Measurements from ENCODE around the gene ADAMTS2. TPM values are rescaled to one million over a fixed set of nuclear protein-coding genes. Genes with fewer than 3 reads are reported as not detected.

Gene ADAMTS2
- total RNA-seq, 1 donor from 2014 or later, result 93.2 TPM

GRCh38 chr5:179129607-179130071 is 215.6 kb downstream of the ADAMTS2 start:
- peak; percentile 75 for DNase-seq (ENCODE audit: low spot score)
- no peaks in the 10 kb centered on the region for H3K4me1 Mint-ChIP-seq (ENCODE audit: low read depth)
- no peak overlapping the region for H3K4me3 Mint-ChIP-seq (ENCODE audit: unreplicated experiment)
- no peak for TF ChIP-seq CTCF (IDR thresholded peaks at IDR 0.05)
- peaks cover 4% of the 10 kb centered on the region for H3K9me3 Mint-ChIP-seq (ENCODE audit: low read depth)
- no peak overlapping the region for H3K27ac Mint-ChIP-seq (ENCODE audit: unreplicated experiment)
- no peaks in the 10 kb centered on the region for H3K27me3 Mint-ChIP-seq (ENCODE audit: low read depth)
- peaks cover 11% of the 10 kb centered on the region for H3K36me3 Mint-ChIP-seq (ENCODE audit: low read depth)

GRCh38 chr5:179128976-179129375 is 216.3 kb downstream of the ADAMTS2 start:
- Mint-ChIP-seq H3K27me3 (ENCODE audit: low read depth) (no peaks in the 10 kb centered on the region), H3K36me3 (ENCODE audit: low read depth) (peaks cover 11% of the 10 kb centered on the region), H3K4me1 (ENCODE audit: low read depth) (no peaks in the 10 kb centered on the region), H3K27ac (ENCODE audit: unreplicated experiment) (no peak overlapping the region), H3K9me3 (ENCODE audit: low read depth) (peaks cover 2% of the 10 kb centered on the region), H3K4me3 (ENCODE audit: unreplicated experiment) (no peak overlapping the region)
- peak; percentile 78 for DNase-seq (ENCODE audit: low spot score)
- no peak for TF ChIP-seq CTCF (IDR thresholded peaks at IDR 0.05)

- Mint-ChIP-seq H3K4me1 (ENCODE audit: low read depth) (no peaks in the 10 kb centered on the region), H3K4me3 (ENCODE audit: unreplicated experiment) (no peak overlapping the region), H3K27ac (ENCODE audit: unreplicated experiment) (no peak overlapping the region), H3K9me3 (ENCODE audit: low read depth) (no peaks in the 10 kb centered on the region), H3K27me3 (ENCODE audit: low read depth) (no peaks in the 10 kb centered on the region), H3K36me3 (ENCODE audit: low read depth) (peaks cover 10% of the 10 kb centered on the region)
- peak; percentile 58 for DNase-seq (ENCODE audit: low spot score)
- TF ChIP-seq CTCF (IDR thresholded peaks at IDR 0.05), result no peak
Observed at GRCh38 chr5:179128041-179128365, 217.3 kb downstream of the ADAMTS2 start.

- peak; percentile 81 for DNase-seq (ENCODE audit: low spot score)
- H3K27me3 Mint-ChIP-seq (ENCODE audit: low read depth), result no peaks in the 10 kb centered on the region
- H3K4me1 Mint-ChIP-seq (ENCODE audit: low read depth), result no peaks in the 10 kb centered on the region
- peaks cover 6% of the 10 kb centered on the region for H3K36me3 Mint-ChIP-seq (ENCODE audit: low read depth)
- no peak overlapping the region for H3K4me3 Mint-ChIP-seq (ENCODE audit: unreplicated experiment)
- H3K27ac Mint-ChIP-seq (ENCODE audit: unreplicated experiment), result no peak overlapping the region
- no peak for TF ChIP-seq CTCF (IDR thresholded peaks at IDR 0.05)
- no peaks in the 10 kb centered on the region for H3K9me3 Mint-ChIP-seq (ENCODE audit: low read depth)
Observed at GRCh38 chr5:179127136-179128040, 217.9 kb downstream of the ADAMTS2 start.

GRCh38 chr5:179126506-179126991 is 218.7 kb downstream of the ADAMTS2 start:
- Mint-ChIP-seq H3K4me3 (ENCODE audit: unreplicated experiment) (no peak overlapping the region), H3K36me3 (ENCODE audit: low read depth) (peaks cover 6% of the 10 kb centered on the region), H3K4me1 (ENCODE audit: low read depth) (no peaks in the 10 kb centered on the region), H3K27ac (ENCODE audit: unreplicated experiment) (no peak overlapping the region), H3K9me3 (ENCODE audit: low read depth) (no peaks in the 10 kb centered on the region), H3K27me3 (ENCODE audit: low read depth) (no peaks in the 10 kb centered on the region)
- no peak for TF ChIP-seq CTCF (IDR thresholded peaks at IDR 0.05)
- DNase-seq (ENCODE audit: low spot score), result peak; percentile 77
